GM19438 (cell line): ENCODE data around the gene TWF1.
"Not testable (repeated sequence)": the region's sequence is repeated elsewhere in the genome, so short reads cannot be mapped to it uniquely, and the experiment has no call there.

ENCODE experiments used
- ATAC-seq: cut with Tn5 transposase; IDR thresholded peaks from one replicate; pipeline ENCODE4 v1.9.1; 2021; ENCODE audit warnings: low read depth; ENCODE audit not compliant: unreplicated experiment

The TWF1 gene

GRCh38 chr12:43806737-43807072, 588 bp upstream of the TWF1 start:
- no peak for ATAC-seq

DNA sequence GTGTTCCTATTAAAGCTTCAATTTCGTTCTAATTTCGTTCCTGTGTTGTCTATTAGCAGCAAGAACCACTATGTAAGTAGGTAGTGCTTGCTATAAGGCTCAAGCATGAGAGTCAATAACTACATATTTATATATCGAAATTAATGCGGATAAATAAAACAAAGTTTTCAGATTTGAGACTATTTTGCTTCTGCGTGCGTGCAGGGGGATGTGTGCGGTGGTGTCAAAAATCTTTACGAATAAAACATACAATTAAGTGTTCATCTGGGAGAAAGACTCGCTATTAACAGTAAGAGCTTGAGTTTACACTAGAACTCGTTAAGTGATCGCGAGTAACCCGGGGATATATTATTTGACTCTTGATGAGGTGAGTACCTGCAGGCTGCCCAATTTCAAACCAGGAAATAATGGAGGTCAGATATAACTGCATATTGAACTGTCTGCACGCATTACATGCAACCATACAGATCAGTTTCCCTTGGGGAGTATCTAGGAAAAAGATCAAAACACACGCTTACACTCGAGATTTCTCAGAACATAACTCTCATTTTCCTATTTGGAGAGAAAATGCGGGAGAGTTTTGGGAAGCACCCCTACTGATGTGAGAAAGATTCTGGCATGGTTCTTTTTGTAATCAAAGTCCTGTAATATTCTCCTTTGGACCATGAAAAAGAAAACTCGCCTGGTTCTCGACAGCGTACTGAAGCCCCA, 813 bp downstream of the TWF1 start:
- no peak for ATAC-seq

GRCh38 chr12:43797561-43798217, 8.4 kb downstream of the TWF1 start:
- no peak for ATAC-seq

DNA sequence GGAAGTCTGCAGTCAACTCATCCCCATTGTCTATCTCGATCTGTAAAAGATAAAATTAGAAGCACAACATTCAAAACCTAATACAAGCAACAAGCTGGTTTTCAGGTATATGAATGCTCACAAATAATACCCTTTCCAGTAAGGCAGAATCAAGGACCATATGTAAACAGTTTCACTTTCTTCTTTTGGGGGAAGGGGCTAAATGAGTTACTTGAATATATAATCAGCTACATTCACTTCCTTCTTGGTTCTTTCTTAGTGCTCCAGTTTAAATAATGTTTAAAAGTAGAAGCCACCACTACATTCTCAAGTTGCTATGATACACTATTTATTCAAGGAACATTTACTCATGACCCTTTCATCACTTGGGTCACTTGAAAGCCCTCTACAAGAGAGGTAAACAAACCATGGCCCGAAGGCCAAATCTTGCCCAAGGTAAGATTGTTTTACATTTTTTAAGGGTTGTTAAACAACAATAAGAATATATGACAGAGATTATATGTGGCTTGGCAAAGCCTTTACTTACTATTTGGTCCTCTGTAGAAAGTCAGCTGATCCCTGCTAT, 10.3 kb downstream of the TWF1 start:
- ATAC-seq = no peak

GRCh38 chr12:43789941-43790340, 16.2 kb downstream of the TWF1 start:
- no peak for ATAC-seq

DNA sequence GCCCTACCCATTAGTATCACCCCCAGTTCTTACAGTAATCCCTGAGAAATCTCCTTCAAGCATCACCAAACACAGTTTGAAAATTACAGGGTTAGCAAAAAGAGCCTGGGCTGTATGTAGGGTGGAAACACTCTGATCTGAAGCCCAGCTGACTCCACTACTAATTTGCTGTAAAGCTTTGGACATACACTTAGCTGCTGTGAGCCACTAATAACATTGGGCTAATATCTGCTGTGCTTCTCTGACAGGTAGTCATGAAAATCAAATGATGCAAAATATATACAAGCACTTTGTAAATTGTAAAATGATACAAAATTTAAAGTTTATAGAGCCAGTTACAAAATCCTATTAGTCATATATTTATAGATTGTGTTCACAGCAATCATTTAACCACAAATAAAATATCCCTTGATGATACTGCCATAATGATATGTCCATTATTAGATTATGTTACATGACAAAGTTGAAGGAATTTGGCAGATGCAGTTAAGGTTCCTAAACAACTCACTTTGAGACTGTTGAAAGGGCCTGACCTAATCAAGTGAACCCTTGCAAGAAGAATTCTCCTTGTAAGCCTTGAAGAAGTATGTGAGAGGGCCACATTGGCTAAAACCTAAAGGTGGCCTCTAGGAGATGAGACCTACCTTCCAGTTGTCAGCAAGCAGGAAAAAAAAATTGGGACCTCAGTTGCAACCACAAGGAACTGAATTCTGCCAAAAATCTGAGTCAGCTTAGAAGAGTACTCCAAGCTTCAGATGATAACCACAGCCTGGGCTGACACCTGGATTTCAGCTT, 19.0 kb downstream of the TWF1 start:
- no peak for ATAC-seq

GRCh38 chr12:43776498-43776897, 29.6 kb downstream of the TWF1 start:
- no peak for ATAC-seq

- ATAC-seq = no peak
Measured at GRCh38 chr12:43766291-43766690, 39.8 kb downstream of the TWF1 start.

DNA sequence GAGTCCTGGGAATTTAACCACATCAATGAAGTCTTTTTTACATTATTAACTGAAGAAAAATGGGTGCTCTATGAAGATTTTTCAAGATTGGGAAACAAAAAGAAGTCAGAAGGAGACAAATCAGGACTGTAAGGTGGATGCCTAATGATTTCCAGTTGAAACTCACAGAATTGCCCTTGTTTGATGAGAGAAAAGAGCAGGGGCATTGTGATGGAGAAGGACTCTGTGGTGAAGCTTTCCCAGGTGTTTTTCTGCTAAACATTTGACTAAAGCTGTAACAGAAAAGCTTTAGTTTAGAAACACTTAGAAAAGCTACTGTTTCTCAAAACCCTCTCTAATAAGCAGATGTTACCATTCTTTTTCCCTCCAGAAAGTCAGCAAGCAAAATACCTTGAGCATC, 41.6 kb downstream of the TWF1 start:
- ATAC-seq = no peak

DNA sequence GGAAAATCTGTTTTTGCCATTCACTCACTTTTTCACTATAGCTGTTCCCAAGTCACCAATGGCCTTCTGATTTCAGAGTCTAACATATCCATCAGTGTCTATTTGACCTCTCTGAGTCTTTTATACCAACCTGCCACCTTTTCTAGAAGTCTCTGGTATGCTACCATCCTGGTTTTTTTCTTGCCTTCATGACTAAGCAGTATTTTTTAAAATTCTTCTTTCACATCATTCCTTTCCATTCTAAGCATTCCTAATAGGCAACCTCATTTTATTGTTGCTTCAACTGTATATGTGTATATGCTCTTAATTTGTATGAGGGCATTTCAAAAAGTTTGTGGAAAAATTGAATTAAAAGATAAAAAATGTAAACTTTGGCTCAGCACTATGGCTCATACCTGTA, 42.3 kb downstream of the TWF1 start:
- no peak for ATAC-seq

DNA sequence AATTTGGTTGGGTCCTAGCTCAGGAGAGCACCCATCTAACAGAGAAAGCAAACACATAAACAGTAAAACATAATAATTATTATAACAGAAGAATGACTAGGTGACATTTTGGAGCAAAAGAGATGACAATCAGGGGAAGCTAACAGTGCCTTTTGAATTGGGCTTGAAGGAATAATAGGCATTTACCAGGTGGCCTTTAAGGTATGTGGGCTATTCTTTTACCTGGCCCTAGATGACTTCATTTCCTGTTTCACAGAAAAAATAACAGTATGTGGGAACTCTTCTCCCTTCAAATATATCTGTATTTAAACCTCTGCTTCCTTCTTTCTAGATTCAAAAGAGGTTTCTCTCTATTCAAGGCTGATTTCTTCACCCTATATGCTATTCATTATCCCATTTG, 43.5 kb downstream of the TWF1 start:
- ATAC-seq = no peak

GRCh38 chr12:43761500-43761899, 44.6 kb downstream of the TWF1 start:
- no peak for ATAC-seq

DNA sequence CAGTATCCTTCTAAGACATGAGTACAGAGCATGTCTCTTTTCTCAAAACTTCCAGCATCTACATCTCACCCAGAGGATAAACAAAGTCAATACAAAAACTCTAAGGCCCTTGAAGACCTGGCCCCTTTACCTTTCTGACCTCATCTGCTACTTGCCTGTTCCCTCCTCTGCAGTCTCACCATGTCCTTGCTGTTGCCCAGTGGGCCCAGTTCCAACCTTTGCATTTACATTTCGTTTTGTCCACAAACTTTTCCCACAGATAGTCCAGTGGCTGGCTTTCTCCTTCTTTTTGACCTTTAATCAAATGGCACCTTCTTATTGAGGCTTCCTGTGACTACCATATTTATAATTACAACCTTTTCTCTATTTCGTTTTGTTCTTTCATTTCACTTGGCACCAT, 45.7 kb downstream of the TWF1 start:
- ATAC-seq = no peak

DNA sequence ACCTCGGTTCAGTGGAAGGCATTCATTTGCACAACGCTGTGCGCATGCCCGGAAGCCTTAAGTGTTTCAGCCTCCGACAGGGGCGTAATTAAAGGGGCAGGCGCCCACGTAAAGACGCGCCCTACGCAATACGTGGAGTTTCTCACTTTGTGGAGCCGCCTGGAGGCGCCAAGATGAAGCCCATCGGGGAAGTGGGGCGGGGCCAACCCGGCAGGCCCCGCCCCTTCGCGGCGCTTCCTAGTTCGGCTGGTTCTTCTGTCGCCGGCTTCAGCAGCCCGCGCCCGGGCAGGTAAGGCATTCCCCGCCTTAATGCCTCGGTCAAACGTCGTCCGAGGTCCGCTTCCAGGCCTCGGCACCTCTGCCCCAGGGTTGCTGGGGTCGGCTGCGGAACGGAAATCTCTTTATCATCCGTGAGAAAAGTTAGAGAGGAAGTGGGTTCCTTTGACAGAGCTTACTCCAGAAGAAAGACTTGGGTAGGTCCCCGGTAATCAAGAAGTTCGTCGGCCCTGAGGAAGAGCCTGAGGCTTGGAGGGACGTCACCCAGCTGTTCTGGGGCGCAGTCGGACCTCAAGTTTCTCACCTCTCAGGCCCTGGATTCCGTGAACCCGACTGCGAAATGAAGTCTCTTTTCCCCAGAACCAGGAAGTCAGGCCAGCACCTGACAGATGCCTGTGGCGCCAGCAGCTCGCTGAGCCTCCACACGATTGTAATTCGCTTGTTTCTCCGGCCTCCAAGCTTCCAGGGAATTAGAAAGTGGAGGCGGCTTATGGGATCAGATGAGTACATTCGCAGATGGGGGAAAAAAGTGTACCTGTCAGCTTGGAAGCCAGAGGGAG, 47.2 kb downstream of the TWF1 start, which contains the start of the genes IRAK4 and PUS7L:
TSS of gene IRAK4 (plus strand) at position 224 of the 836 bp plus-strand sequence. CDS start 9,161 bp downstream, outside the sequence.
TSS of gene PUS7L (minus strand) at position 63 of the 836 bp plus-strand sequence. CDS start 3,545 bp downstream, outside the sequence.
- peak; percentile 91 for ATAC-seq

DNA sequence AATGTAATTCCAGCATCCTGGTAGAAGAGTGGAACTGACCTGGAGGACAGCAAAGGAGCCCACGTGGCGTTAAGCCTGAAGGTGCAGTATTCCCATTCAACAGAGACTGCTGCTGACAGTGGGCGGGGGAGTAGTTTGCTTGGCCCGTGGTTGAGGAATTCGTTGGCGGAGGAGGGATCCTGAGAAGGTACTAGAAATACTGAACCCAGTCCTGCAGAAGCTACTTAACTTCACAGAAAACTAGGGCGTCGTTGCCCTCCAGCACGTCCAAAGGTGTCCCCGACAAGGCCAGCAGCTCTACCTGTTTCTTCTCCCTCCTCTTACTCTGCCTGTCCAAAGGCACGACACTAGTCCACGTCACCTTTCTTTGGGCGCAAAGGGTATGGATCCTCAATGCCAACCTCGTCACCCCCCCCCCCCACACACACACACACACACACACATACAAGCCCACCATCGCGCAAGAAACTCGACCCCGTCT, 47.8 kb downstream of the TWF1 start:
- ATAC-seq = peak; percentile 8

DNA sequence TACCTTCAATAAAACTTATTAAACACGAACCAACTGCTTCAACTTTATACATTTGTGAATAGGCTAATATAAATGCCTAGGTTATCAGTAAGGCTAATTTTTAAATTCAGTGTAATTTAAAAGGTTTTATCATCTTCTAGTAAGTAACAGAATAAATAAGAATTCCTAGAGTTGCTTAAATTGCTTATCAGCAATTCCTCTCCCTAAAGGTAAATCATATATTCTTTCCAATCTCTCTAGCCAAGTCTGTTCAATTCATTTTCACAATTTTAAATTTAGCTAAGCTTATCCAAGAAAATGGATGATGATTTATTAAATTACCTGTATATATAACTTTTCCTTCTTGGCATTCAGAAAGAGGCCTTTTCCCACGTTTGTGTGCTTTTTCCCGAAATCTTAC, 52.1 kb downstream of the TWF1 start:
- no peak for ATAC-seq

- ATAC-seq = not testable (repeated sequence)
Measured at GRCh38 chr12:43751360-43751759, 54.8 kb downstream of the TWF1 start.

GRCh38 chr12:43750814-43751213, 55.3 kb downstream of the TWF1 start:
- ATAC-seq = no peak

- no peak for ATAC-seq
Measured at GRCh38 chr12:43749016-43749415, 57.1 kb downstream of the TWF1 start.

DNA sequence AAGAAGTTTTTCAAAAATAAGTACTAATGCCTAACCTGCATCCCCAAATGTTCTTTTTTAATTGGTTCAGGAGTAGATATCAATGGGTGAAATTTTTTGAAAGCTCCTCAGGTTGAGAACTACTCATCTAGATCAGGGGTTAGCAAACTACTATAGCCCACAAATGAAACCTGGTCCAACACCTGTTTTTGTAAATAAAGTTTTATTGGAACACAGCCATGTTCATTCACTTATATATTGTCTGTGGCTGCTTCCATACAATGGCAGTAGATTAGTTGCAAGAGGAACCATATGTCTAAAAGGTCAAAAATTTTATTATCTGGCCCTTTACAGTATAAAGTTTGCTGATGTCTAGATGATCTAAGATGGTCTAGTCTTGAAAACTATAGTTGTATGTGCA, 61.3 kb downstream of the TWF1 start:
- ATAC-seq = no peak
